Panc1 (cell line): ENCODE data around the gene GYPC.

Source experiments
- POLR2AphosphoS5 ChIP-seq: IDR thresholded peaks from 2 replicates; pipeline ENCODE4 v1.6.1; 2012; ENCODE audit warnings: mild to moderate bottlenecking, low read depth, low read length, moderate library complexity
- TF ChIP-seq, protein P1 (sequence below): fragments of 450-650 bp; IDR thresholded peaks from 2 replicates; pipeline ENCODE4 v1.5.1; 2017; ENCODE audit warnings: mild to moderate bottlenecking

DNA sequence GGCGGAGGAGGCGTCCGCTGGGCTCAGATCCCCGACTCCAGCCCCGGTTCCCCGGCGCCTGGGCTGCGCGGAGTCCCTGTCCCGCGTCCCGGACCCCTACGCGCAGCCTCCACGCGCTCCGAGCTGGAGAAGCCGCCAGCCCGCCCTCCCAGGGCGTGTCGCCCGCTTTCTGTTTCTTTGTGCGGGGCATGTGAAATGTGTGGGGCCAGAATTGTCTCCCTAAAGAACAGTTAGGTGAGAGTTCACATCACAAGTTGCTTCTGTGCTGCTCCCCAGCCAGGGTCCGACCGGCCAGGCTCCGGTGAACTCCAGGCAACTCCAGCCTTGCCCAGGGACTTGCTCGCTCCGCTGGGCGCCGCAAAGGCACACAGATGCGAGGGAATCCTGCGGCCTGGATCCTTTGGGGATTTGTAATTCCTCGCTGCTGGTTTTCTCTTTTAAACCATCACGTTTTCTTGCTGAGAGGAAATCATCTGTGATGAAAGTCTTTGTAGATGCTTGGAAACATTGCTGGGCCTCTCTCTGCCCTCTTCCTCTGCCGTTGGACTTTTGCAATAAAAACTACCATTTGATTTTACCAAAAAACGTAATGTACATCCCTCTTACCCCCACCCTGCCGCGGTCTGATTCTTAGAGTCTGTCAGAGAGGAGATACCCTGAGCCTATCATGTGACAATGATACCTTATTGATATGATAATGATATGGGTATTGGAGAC is 631 bp downstream of the GYPC start:
- TF ChIP-seq, protein P1, sequence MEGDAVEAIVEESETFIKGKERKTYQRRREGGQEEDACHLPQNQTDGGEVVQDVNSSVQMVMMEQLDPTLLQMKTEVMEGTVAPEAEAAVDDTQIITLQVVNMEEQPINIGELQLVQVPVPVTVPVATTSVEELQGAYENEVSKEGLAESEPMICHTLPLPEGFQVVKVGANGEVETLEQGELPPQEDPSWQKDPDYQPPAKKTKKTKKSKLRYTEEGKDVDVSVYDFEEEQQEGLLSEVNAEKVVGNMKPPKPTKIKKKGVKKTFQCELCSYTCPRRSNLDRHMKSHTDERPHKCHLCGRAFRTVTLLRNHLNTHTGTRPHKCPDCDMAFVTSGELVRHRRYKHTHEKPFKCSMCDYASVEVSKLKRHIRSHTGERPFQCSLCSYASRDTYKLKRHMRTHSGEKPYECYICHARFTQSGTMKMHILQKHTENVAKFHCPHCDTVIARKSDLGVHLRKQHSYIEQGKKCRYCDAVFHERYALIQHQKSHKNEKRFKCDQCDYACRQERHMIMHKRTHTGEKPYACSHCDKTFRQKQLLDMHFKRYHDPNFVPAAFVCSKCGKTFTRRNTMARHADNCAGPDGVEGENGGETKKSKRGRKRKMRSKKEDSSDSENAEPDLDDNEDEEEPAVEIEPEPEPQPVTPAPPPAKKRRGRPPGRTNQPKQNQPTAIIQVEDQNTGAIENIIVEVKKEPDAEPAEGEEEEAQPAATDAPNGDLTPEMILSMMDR = no peak
- no peak for TF ChIP-seq POLR2AphosphoS5
